ENCODE results near the gene CA10. TPM values are rescaled to one million over a fixed set of nuclear protein-coding genes. Genes with fewer than 3 reads are reported as not detected.

The CA10 gene
- total RNA-seq, 3 donors from 2014 or later = 0.46 to 1.2 (median 0.64) TPM

- Histone ChIP-seq H3K9me3 (no peaks in the 10 kb centered on the region), H3K36me3 (ENCODE audit: low read depth) (no peaks in the 10 kb centered on the region), H3K4me1 (ENCODE audit: low read depth) (no peaks in the 10 kb centered on the region), H3K4me3 (no peak overlapping the region)
- ATAC-seq (no peak), DNase-seq (no peak)
- intact Hi-C loops (cut with DNase I, micrococcal nuclease) = loop anchor here in 1 of 2 donors (5.0 kb wide), 1 partner anchor 349 kb away; no protein-coding TSS in a partner anchor
- no peak for TF ChIP-seq CTCF (IDR thresholded peaks at IDR 0.05)
These were observed 395.5 kb downstream of the CA10 start for GRCh38 chr17:51763058-51763457.

GRCh38 chr17:51761105-51761504 lies 397.4 kb downstream of the CA10 start:
- intact Hi-C loops (cut with DNase I, micrococcal nuclease) = loop anchor here in 1 of 2 donors (5.0 kb wide), 1 partner anchor 351 kb away; no protein-coding TSS in a partner anchor
- no peaks in the 10 kb centered on the region for H3K4me1 ChIP-seq (ENCODE audit: low read depth)
- ATAC-seq (no peak), DNase-seq (no peak)
- no peak overlapping the region for H3K4me3 ChIP-seq
- H3K36me3 ChIP-seq (ENCODE audit: low read depth) = no peaks in the 10 kb centered on the region
- no peaks in the 10 kb centered on the region for H3K9me3 ChIP-seq
- TF ChIP-seq CTCF (IDR thresholded peaks at IDR 0.05) = no peak

GRCh38 chr17:51759260-51759659 lies 399.3 kb downstream of the CA10 start:
- no peak for DNase-seq
- no peak for ATAC-seq
- no peak for TF ChIP-seq CTCF (IDR thresholded peaks at IDR 0.05)
- Histone ChIP-seq H3K36me3 (ENCODE audit: low read depth) (no peaks in the 10 kb centered on the region), H3K4me1 (ENCODE audit: low read depth) (no peaks in the 10 kb centered on the region), H3K4me3 (no peak overlapping the region), H3K9me3 (no peaks in the 10 kb centered on the region)
- intact Hi-C loops (cut with DNase I, micrococcal nuclease) = no loop called here

- Histone ChIP-seq H3K4me1 (ENCODE audit: low read depth) (no peaks in the 10 kb centered on the region), H3K36me3 (ENCODE audit: low read depth) (no peaks in the 10 kb centered on the region), H3K9me3 (no peaks in the 10 kb centered on the region), H3K4me3 (no peak overlapping the region)
- ATAC-seq = no peak
- no peak for DNase-seq
- no peak for TF ChIP-seq CTCF (IDR thresholded peaks at IDR 0.05)
- intact Hi-C loops (cut with DNase I, micrococcal nuclease) = no loop called here
These were observed 407.4 kb downstream of the CA10 start for GRCh38 chr17:51751072-51751471.

GRCh38 chr17:51748749-51749604 lies 409.5 kb downstream of the CA10 start:
- intact Hi-C loops (cut with DNase I, micrococcal nuclease) = no loop called here
- no peak for ATAC-seq
- Histone ChIP-seq H3K9me3 (no peaks in the 10 kb centered on the region), H3K4me3 (no peak overlapping the region), H3K4me1 (ENCODE audit: low read depth) (no peaks in the 10 kb centered on the region), H3K36me3 (ENCODE audit: low read depth) (no peaks in the 10 kb centered on the region)
- TF ChIP-seq CTCF (IDR thresholded peaks at IDR 0.05) = no peak
- DNase-seq = no peak
